HepG2 (cell line): ENCODE measurements around the gene MAPK8IP1. TPM values are rescaled to one million over a fixed set of nuclear protein-coding genes. Genes with fewer than 3 reads are reported as not detected.

Experiments
- CREM ChIP-seq, 2 experiments: sonication (generic) in 1 of 2; formaldehyde crosslinking in 1 of 2; IDR thresholded peaks; 2 replicates each; pipeline versions ENCODE4 v1.4.0 to v1.6.1; 2016 to 2020; ENCODE audit warnings: antibody characterized with exemption in 1 of 2, mild to moderate bottlenecking in 1 of 2, missing genetic modification reagents in 1 of 2
- GABPA ChIP-seq, 2 experiments: IDR thresholded peaks; 2 replicates each; pipeline ENCODE4 v1.6.1; 2011 to 2016; ENCODE audit warnings: low read depth in 2 of 2, low read length in 1 of 2, missing biosample characterization in 1 of 2, missing genetic modification characterization in 1 of 2
- HNRNPLL ChIP-seq: fragments of 200-400 bp; formaldehyde crosslinking; IDR thresholded peaks from 2 replicates; pipeline ENCODE4 v1.6.1; 2017; ENCODE audit warnings: mild to moderate bottlenecking, low read depth, low read length; ENCODE audit not compliant: poor library complexity, severe bottlenecking
- PRDM4 ChIP-seq: sonication (generic); formaldehyde crosslinking; IDR thresholded peaks from 2 replicates; pipeline ENCODE4 v1.9.0; 2021; ENCODE audit warnings: missing genetic modification reagents, borderline replicate concordance
- SUZ12 ChIP-seq: fragments of 150-350 bp; IDR thresholded peaks from 2 replicates; pipeline ENCODE4 v1.6.1; 2014; ENCODE audit warnings: low read depth, low read length
- TCF12 ChIP-seq, 2 experiments: fragments of 450-650 bp in 1 of 2; sonication (generic) in 1 of 2; formaldehyde crosslinking in 1 of 2; IDR thresholded peaks; 2 replicates each; pipeline versions ENCODE4 v1.6.1 to v1.8.0; 2017 to 2022; ENCODE audit warnings: antibody characterized with exemption in 1 of 2, mild to moderate bottlenecking in 1 of 2, missing genetic modification reagents in 1 of 2, moderate library complexity in 1 of 2
- ZBED4 ChIP-seq: sonication (generic); formaldehyde crosslinking; IDR thresholded peaks from 2 replicates; pipeline ENCODE4 v1.4.0; 2020; ENCODE audit warnings: missing genetic modification reagents, borderline replicate concordance
- ZBTB1 ChIP-seq: sonication (generic); formaldehyde crosslinking; IDR thresholded peaks from 2 replicates; pipeline ENCODE4 v1.4.0; 2020; ENCODE audit warnings: missing genetic modification reagents, borderline replicate concordance
- ZBTB33 ChIP-seq: sonication (generic); formaldehyde crosslinking; IDR thresholded peaks from 2 replicates; pipeline ENCODE4 v1.4.0; 2020; ENCODE audit warnings: missing genetic modification reagents
- ZNF18 ChIP-seq: sonication (generic); formaldehyde crosslinking; IDR thresholded peaks from 2 replicates; pipeline ENCODE4 v1.8.0; 2022; ENCODE audit warnings: mild to moderate bottlenecking, missing genetic modification reagents; ENCODE audit not compliant: insufficient replicate concordance
- ZNF446 ChIP-seq: sonication (generic); formaldehyde crosslinking; IDR thresholded peaks from 2 replicates; pipeline ENCODE4 v1.5.0; 2020; ENCODE audit warnings: mild to moderate bottlenecking, missing genetic modification reagents
- ZNF501 ChIP-seq: sonication (generic); formaldehyde crosslinking; IDR thresholded peaks from 2 replicates; pipeline ENCODE4 v1.5.1; 2020; ENCODE audit warnings: mild to moderate bottlenecking, moderate library complexity, missing genetic modification reagents
- ZNF563 ChIP-seq: sonication (generic); formaldehyde crosslinking; IDR thresholded peaks from 2 replicates; pipeline ENCODE4 v1.8.0; 2022; ENCODE audit warnings: mild to moderate bottlenecking, moderate library complexity, missing genetic modification reagents
- ZNF710 ChIP-seq: sonication (generic); formaldehyde crosslinking; IDR thresholded peaks from 2 replicates; pipeline ENCODE4 v1.5.0; 2020; ENCODE audit warnings: mild to moderate bottlenecking, missing genetic modification reagents, borderline replicate concordance
- ZNF841 ChIP-seq: sonication (generic); formaldehyde crosslinking; IDR thresholded peaks from 2 replicates; pipeline ENCODE4 v1.8.1; 2023; ENCODE audit warnings: missing genetic modification reagents, borderline replicate concordance
- polyA plus RNA-seq, 8 experiments: library from polyadenylated mRNA; depleted of rRNA in 3 of 8; stranded (reverse) in 7 of 8; unstranded in 1 of 8; fragments of >200 nt; fragmentation: Illumina TruSeq in 4 of 8; extraction: Trizol in 4 of 8; gene quantifications; 2 replicates each; pipeline versions ENCODE4 v1.2.1 to v1.2.3, GENCODE V29; 2011 to 2016; ENCODE audit warnings: low read depth in 4 of 8, missing spikeins in 1 of 8, mixed read lengths in 1 of 8; ENCODE audit not compliant: insufficient read depth in 1 of 8
- total RNA-seq, 5 experiments: library from RNA; depleted of rRNA; stranded (reverse); fragments of >200 nt; fragmentation: Illumina TruSeq; extraction: Trizol; gene quantifications; 2 replicates each; pipeline ENCODE4 v1.2.3, GENCODE V29; 2016; ENCODE audit warnings: low read depth in 1 of 5

Gene MAPK8IP1
- total and polyA plus RNA-seq, 2 of the 13 experiments (the other 11 are each of a cell fraction or from before 2014, with no cell fraction given), result 2.2 to 4.2 TPM

GRCh38 chr11:45918331-45918941, 33.0 kb downstream of the MAPK8IP1 start (continued):
- TF ChIP-seq ZNF501 (CRISPR knock-in tag), result no peak; the same call in none of the 2 replicates
- no peak for TF ChIP-seq ZNF841 (CRISPR knock-in tag)
- TF ChIP-seq ZNF563 (CRISPR knock-in tag), result peak; percentile 31; the same call in 1 of the 2 replicates
- TF ChIP-seq TCF12 (IDR thresholded peaks at IDR 0.05), result no peak
- 0 out of 2 replicates have a peak, but pooled peaks have one; percentile 35 for TF ChIP-seq TCF12 (CRISPR knock-in tag; IDR thresholded peaks at IDR 0.05)
- TF ChIP-seq ZNF710 (CRISPR knock-in tag), result no peak
- TF ChIP-seq ZBTB1 (CRISPR knock-in tag), result no peak
- no peak for TF ChIP-seq CREM (IDR thresholded peaks at IDR 0.05)
- TF ChIP-seq CREM (CRISPR knock-in tag; IDR thresholded peaks at IDR 0.05), result no peak
- TF ChIP-seq HNRNPLL, result peak; percentile 21
- TF ChIP-seq ZNF18 (CRISPR knock-in tag), result no peak
- no peak for TF ChIP-seq GABPA (IDR thresholded peaks at IDR 0.05; ENCODE audit: low read depth, low read length)
- no peak for TF ChIP-seq GABPA (CRISPR knock-in tag; IDR thresholded peaks at IDR 0.05; ENCODE audit: low read depth)
- TF ChIP-seq SUZ12, result no peak
- TF ChIP-seq ZBED4 (CRISPR knock-in tag), result no peak
- no peak for TF ChIP-seq ZBTB33 (CRISPR knock-in tag)
- TF ChIP-seq PRDM4 (CRISPR knock-in tag), result no peak
- TF ChIP-seq ZNF446, result peak; percentile 48; the same call in 1 of the 2 replicates
